ENCODE results near the gene MSL1.
A peak's percentile ranks its signal among the peaks of the same experiment; 100 is the strongest.

MSL1 gene, protein sequence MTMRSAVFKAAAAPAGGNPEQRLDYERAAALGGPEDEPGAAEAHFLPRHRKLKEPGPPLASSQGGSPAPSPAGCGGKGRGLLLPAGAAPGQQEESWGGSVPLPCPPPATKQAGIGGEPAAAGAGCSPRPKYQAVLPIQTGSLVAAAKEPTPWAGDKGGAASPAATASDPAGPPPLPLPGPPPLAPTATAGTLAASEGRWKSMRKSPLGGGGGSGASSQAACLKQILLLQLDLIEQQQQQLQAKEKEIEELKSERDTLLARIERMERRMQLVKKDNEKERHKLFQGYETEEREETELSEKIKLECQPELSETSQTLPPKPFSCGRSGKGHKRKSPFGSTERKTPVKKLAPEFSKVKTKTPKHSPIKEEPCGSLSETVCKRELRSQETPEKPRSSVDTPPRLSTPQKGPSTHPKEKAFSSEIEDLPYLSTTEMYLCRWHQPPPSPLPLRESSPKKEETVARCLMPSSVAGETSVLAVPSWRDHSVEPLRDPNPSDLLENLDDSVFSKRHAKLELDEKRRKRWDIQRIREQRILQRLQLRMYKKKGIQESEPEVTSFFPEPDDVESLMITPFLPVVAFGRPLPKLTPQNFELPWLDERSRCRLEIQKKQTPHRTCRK

GRCh38 chr17:40121181-40122135 is at the start of gene MSL1:
Gene MSL1, plus strand, starts transcription at chr17:40121971. Its CDS starts 642 bp downstream, at chr17:40122613.
- DNase-seq = peak; percentile 64 to 70

DNA sequence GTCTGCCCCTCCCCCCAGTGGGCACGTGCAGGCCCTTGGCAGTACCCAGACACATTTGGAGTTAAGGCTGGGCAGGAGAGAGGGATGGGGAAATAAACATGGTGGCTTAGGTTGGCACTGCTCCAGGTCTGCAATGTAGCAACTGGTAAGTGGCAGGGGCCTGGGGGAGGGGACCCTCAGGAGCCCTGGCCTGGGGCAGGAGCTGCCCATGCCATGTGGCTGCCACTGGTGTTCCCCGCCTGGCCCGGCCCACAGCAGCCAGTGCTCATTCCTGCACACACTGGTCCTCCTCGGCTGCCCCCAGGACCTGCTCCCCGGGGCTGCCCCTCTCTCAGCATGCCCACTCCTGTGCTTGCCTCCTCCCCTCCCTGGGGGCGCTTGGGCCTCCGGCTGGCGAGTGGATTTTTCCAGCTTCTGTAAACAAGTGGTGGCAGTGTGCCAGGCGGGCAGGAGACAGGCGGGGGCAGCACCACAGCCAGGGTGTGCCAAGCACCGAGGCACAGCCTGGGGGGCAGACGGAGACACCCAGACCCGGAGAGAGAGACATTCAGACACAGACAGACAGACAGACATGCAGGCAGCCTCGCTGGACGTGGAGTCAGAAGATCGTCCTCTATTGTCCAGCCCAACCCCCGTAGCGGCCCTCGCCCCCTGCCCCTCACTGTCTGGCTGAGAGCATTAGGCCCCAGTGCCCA is 49.6 kb upstream of the MSL1 start:
- no peak for DNase-seq

DNA sequence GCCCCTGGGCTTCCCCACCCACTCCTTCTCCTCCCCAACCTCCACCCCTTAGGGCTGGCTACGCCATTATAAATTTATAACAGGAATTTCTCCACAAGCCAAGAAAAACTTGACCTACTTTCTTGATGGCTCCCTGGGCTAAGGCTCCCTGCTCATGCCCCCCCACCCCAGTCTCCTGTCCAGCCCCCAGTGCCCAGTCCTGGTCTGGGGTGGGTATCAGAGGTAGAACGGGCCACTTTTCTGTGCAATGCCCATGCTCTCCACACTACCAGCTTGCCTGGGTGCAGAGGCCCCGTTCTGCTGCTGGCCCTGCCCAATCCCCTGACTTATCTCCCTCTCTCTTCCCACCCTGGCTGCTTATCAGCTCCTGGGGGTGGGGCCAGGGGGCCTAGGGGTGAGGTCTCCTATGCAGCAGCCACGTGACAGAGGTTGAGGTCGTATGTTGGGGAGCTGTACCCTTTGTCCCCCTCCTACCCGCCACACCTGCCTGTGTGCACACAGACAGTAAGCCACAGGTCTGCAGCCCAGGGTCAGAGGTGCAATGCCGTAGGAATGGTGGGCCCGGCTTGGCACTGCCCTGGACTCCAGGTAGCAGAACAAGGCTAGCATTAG is 48.9 kb upstream of the MSL1 start:
- DNase-seq = no peak

DNA sequence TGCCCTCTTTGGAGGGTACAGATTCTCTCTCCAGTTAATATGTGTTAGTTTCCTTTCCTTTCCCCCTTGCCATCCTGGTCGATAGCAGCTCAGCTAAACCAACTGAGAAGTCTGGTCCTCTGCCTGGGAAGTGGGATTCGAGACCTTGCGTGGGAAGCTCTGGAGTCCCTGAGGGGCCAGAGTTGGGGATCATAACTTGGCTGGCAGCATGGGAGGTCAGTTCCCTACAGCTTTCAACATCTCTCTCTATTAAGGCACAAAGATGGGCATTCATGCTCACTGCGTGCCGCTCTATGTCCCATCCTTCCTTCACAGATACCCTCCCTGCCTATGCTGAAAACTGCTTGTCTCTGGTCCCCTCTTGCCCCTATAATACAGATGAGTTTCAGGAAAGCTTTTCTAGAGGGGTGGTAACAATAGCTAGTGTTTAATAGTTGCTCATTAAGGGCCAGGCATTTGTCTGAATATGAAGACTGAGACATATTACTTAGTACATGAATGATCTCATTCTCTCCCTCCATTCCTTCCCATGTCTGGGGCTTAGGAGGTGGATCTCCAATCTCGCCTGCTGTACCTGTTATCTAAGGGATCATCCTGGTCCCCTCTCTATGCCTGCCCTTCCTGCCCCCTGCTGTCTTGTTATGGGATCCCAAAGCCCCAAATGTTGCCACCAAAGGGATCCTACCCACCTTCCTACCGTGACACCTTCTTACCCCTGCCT is 48.2 kb upstream of the MSL1 start:
- no peak for DNase-seq

GRCh38 chr17:40074175-40074512 is 47.6 kb upstream of the MSL1 start:
- DNase-seq = no peak

DNA sequence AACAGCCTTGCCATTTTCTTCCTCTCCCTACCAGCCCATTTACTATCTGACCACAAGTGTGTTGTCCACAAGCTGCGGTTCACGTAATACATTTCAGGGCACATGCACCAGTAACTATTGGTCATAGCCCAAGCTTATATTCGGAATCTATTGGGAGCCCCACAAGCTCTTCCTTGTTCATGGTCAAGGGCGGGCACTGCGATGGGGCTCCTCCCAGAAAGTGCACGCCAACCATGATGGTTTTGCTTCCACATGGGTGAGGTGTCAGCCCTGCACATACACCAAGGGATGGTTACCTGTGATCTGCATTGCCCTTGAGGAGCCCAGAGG is 46.9 kb upstream of the MSL1 start:
- no peak for DNase-seq

- DNase-seq = peak; percentile 31 to 56
These were observed 46.4 kb upstream of the MSL1 start for GRCh38 chr17:40075201-40075941.

DNA sequence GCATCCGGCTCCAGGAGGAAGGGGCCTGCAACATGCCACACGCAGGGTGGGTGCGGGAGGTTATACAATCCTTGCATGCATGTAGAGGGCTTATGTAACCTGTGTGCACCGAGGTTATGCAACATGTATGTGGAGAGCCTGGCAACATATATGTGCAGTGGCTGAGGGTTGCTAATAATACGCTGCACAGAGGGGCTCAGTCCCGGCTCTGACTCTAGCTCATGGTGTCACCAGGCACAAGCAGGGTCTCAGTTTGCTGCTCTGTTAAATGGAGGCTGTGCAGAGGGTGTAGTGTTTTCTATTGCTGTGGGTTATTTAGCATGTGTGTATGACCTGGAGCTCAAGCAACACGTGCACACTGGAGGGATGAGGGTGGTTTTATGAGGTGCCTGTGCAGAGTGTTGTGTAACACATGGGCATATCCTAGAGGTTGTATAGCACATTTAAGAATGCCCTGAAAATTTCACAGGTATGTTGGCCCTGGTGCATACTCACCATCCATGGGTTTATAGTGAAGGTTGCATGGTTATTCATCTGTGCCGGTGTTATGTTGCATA is 45.8 kb upstream of the MSL1 start:
- DNase-seq = no peak

DNA sequence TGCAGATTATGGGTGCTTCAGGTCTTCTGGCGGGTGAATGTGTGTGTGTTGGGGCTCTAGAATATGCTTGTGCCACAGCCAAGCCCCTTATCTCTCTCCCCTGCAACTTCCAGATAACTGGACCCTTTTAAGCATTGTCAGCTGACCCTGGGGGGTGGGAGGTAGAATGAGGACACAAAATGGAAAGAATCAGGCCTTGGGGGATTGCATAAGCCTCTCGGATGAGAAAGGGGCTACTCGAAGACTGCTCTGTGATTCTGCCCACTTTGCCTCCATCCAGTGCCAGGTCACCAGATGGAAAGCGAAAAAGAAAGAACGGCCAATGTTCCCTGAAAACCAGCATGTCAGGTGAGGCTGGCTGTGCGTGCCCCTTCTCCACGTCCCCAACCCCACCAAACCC is 45.2 kb upstream of the MSL1 start:
- DNase-seq = no peak

- no peak for DNase-seq
These were observed 42.2 kb upstream of the MSL1 start for GRCh38 chr17:40079545-40079944.

GRCh38 chr17:40084477-40084876 is 37.3 kb upstream of the MSL1 start:
- DNase-seq = no peak

DNA sequence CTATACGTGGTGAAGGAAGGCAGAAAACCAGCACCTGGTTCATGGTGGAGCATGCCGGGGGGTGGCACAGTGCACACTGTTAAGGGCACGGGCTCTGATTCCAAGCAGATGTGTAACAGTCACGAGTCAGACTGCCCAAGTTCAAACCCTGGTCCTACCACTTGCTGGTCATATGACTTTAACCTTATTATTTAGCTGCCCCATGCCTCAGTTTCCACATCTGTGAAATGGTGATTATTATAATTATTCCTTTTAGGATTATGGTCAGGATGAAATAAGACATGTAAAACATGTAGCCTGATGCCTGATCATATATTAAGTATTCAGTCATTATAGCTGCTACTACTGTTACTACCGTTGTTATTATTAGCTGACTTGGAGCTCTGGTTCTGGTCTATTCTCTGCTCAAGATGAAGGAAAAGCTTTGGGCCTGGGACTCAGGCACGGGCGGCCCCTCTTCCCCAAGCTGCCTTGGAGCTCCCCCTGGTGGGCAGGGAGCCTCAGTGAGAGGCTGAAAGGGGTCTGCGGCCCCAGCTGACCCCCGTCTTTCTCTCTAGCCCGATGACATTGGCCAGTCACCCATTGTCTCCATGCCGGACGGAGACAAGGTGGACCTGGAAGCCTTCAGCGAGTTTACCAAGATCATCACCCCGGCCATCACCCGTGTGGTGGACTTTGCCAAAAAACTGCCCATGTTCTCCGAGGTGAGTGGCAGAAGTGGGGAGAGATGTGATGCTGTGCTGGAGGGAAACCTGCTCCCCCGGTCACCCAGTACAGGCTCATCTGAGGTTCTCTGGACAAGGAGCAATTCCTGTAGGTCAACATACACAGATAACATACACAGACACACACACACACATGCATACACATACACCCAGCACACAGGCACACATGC is 35.4 kb upstream of the MSL1 start:
- DNase-seq = peak in 1 of 2 donors; percentile 23

GRCh38 chr17:40087049-40087794 is 34.5 kb upstream of the MSL1 start:
- DNase-seq = no peak

- no peak for DNase-seq
These were observed 33.7 kb upstream of the MSL1 start for GRCh38 chr17:40087903-40088718.

DNA sequence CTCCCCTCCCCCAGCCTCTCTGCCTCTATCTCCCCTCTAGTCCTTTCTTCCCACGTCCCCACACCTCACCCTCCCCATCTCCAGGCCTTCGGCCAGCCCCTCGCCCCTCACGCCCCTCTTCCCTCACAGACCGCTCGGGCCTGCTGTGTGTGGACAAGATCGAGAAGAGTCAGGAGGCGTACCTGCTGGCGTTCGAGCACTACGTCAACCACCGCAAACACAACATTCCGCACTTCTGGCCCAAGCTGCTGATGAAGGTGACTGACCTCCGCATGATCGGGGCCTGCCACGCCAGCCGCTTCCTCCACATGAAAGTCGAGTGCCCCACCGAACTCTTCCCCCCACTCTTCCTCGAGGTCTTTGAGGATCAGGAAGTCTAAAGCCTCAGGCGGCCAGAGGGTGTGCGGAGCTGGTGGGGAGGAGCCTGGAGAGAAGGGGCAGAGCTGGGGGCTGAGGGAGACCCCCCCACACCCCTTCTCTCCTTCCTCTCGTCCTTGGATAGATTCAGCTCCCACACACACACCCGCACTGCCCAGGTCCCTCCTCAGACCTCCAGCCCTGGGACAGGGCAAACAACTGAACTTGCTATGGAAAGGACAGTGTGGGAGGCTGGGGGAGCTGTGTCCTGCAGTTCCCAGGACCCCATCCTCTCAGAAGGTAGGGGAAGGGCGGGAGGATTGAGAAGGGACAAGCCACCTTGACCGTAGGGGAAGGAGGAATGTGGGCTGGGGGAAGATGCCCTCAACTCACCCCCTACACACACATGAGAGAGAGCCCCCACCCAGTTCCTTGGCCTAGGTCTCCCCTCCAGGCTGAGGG is 32.5 kb upstream of the MSL1 start:
- no peak for DNase-seq

- no peak for DNase-seq
These were observed 31.3 kb upstream of the MSL1 start for GRCh38 chr17:40090237-40091119.

All from bone marrow (tissue), 2 donors.